Measurements from ENCODE around the gene HYCC1. TPM values are rescaled to one million over a fixed set of nuclear protein-coding genes. Genes with fewer than 3 reads are reported as not detected.

Gene HYCC1
- total and polyA plus RNA-seq, 9 of the 15 experiments (the other 6 are each of a cell fraction or from before 2014, with no cell fraction given) = 11.2 to 40.6 (median 37.9) TPM

DNA sequence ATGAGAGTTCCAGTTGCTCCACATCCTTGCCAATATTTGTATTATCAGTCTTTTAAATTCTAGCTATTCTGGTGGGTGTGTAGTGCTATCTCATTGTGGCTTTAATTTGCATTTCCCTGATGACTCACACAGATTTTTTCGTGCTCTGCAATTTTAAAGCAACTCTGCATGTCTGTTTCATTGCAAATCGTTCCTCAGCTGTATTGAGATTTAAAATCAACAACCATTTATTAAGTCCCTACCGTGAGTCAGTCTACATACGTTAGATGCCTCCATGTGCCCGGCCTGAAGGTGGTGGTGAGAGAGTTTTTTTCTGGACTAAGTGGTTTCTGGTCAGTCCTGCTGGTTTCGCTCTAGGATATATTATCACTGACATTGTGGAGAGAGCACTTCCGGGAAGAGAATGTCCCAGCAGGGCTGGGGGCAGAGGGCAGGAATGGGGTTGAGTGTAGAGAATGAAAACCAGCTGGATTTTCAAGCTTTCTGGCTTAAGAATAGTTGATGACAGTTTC lies 8.4 kb upstream of the HYCC1 start (continued):
- TF ChIP-seq, protein P1, sequence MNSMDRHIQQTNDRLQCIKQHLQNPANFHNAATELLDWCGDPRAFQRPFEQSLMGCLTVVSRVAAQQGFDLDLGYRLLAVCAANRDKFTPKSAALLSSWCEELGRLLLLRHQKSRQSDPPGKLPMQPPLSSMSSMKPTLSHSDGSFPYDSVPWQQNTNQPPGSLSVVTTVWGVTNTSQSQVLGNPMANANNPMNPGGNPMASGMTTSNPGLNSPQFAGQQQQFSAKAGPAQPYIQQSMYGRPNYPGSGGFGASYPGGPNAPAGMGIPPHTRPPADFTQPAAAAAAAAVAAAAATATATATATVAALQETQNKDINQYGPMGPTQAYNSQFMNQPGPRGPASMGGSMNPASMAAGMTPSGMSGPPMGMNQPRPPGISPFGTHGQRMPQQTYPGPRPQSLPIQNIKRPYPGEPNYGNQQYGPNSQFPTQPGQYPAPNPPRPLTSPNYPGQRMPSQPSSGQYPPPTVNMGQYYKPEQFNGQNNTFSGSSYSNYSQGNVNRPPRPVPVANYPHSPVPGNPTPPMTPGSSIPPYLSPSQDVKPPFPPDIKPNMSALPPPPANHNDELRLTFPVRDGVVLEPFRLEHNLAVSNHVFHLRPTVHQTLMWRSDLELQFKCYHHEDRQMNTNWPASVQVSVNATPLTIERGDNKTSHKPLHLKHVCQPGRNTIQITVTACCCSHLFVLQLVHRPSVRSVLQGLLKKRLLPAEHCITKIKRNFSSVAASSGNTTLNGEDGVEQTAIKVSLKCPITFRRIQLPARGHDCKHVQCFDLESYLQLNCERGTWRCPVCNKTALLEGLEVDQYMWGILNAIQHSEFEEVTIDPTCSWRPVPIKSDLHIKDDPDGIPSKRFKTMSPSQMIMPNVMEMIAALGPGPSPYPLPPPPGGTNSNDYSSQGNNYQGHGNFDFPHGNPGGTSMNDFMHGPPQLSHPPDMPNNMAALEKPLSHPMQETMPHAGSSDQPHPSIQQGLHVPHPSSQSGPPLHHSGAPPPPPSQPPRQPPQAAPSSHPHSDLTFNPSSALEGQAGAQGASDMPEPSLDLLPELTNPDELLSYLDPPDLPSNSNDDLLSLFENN (IDR thresholded peaks at IDR 0.05; ENCODE audit: low read depth in 2 of 2, low read length in 2 of 2) = no peak
- no peak for TF ChIP-seq ARID2 (IDR thresholded peaks at IDR 0.05)

DNA sequence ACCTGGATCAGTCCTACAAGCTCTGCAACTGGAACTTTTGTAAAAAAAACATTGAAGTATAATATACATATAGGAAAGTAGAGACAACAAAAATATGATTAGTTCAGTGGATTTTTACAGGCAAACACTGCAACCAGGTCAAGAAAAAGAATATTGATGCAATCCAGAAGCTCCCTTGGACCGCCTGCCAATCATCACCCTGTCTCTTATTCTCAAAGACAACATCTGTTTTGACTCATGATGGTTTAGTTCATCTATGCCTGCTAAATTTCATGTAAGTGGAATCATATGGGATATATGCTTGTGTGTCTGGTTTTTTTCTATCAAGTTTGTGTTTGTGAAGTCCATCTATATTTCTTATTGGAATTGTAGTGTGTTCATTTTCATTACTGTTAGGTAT lies 7.7 kb upstream of the HYCC1 start:
- POLR2A ChIA-PET = no interaction called here
- Histone ChIP-seq H3K9me3 (replicated peaks; ENCODE audit: control insufficient read depth, insufficient read depth, low read depth, low read length) (no peaks in the 10 kb centered on the region), H3K4me1 (replicated peaks in 1 of 2; ENCODE audit: control insufficient read depth in 2 of 2, insufficient read depth in 2 of 2, low read length in 2 of 2) (peaks cover 0 to 16% of the 10 kb centered on the region in 2 experiments; a peak in 2 of 5 replicates), H3K9me1 (ENCODE audit: control insufficient read depth, insufficient read depth, low read length) (no peaks in the 10 kb centered on the region), H3K9ac (ENCODE audit: insufficient read depth in 1 of 2, low read depth in 2 of 2, low read length in 2 of 2) (no peak overlapping the region), H3K79me2 (ENCODE audit: control insufficient read depth, insufficient read depth, low read length) (no peaks in the 10 kb centered on the region), H3K36me3 (ENCODE audit: control insufficient read depth, insufficient read depth, low read length) (no peaks in the 10 kb centered on the region), H3K4me2 (ENCODE audit: insufficient read depth, low read length) (no peak overlapping the region), H3K27ac (ENCODE audit: extremely low read depth, low read depth, low read length) (no peak overlapping the region), H2AFZ (ENCODE audit: low read depth, low read length) (no peak overlapping the region), H4K20me1 (replicated peaks; ENCODE audit: control insufficient read depth, insufficient read depth, low read length) (no peaks in the 10 kb centered on the region), H3K27me3 (ENCODE audit: control insufficient read depth in 2 of 2, insufficient read depth in 2 of 2, low read length in 2 of 2) (no peaks in the 10 kb centered on the region), H3K4me3 (no peak overlapping the region)
- intact Hi-C loops (cut with micrococcal nuclease) (no loop called here), in situ Hi-C loops (cut with MboI) (no loop called here)
- ATAC-seq (no peak), FAIRE-seq (no peak), DNase-seq (ENCODE audit: extremely low read depth in 1 of 4, low spot score in 3 of 4) (no peak)
- CTCF ChIA-PET (ENCODE audit: low intra/inter-chr PET ratio) = no interaction called here
- BruUV-seq (replicated peaks) = no TSS peak
- WGBS (ENCODE audit: insufficient coverage, low coverage, missing lambda C conversion rate) = 89% methylated on average over 1 of the region's 1 CpG
- TF ChIP-seq GABPA (tag; conservative IDR thresholded peaks at IDR 0.05; ENCODE audit: low read depth) (peak; percentile 5; the same call in 1 of the 2 replicates), ERF (CRISPR knock-in tag; IDR thresholded peaks at IDR 0.05) (no peak), ZNF830 (CRISPR knock-in tag; IDR thresholded peaks at IDR 0.05) (no peak)
- TF ChIP-seq, protein P2, sequence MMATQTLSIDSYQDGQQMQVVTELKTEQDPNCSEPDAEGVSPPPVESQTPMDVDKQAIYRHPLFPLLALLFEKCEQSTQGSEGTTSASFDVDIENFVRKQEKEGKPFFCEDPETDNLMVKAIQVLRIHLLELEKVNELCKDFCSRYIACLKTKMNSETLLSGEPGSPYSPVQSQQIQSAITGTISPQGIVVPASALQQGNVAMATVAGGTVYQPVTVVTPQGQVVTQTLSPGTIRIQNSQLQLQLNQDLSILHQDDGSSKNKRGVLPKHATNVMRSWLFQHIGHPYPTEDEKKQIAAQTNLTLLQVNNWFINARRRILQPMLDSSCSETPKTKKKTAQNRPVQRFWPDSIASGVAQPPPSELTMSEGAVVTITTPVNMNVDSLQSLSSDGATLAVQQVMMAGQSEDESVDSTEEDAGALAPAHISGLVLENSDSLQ (IDR thresholded peaks at IDR 0.05) = peak; percentile 69

All from K562 (cell line).